Upper lobe of left lung (tissue), 4 donors: Measurements from ENCODE around the gene EEF1AKMT3.

Experiments
- CTCF ChIP-seq, 6 experiments: fragments of 450-650 bp in 4 of 6; fragments of 200-600 bp in 2 of 6; sonication (generic) in 2 of 6; IDR thresholded peaks; one replicate each; pipeline ENCODE4 v1.5.1; 2016 to 2019; ENCODE audit warnings: antibody characterized with exemption in 6 of 6
- EP300 ChIP-seq, 4 donors: sonication (generic); formaldehyde crosslinking; IDR thresholded peaks; one replicate each; pipeline ENCODE4 v1.5.1; 2017; ENCODE audit warnings: antibody characterized with exemption in 4 of 4, control low read depth in 2 of 4
- POLR2A ChIP-seq, 4 donors: fragments of 450-650 bp; IDR thresholded peaks; one replicate each; pipeline ENCODE4 v1.5.1; 2016 to 2017; ENCODE audit warnings: antibody characterized with exemption in 4 of 4, mild to moderate bottlenecking in 2 of 4
- POLR2AphosphoS5 ChIP-seq, 2 donors: sonication (generic); formaldehyde crosslinking; IDR thresholded peaks; one replicate each; pipeline ENCODE4 v1.5.1; 2017; ENCODE audit warnings: antibody characterized with exemption in 2 of 2

GRCh38 chr12:57732270-57732669, 40.1 kb upstream of the EEF1AKMT3 start:
- TF ChIP-seq CTCF (IDR thresholded peaks at IDR 0.05) (no peak), POLR2A (IDR thresholded peaks at IDR 0.05) (no peak), EP300 (IDR thresholded peaks at IDR 0.05) (no peak), POLR2AphosphoS5 (IDR thresholded peaks at IDR 0.05) (no peak)
